WERI-Rb-1 (cell line): ENCODE measurements around the gene WIPF3.

Experiments
- DNase-seq: peaks from one replicate; pipeline ENCODE4 v3.0.0-alpha.2; 2020
- H3K27ac ChIP-seq: fragments of 250-450 bp; sonication (Bioruptor Pico); 2 replicates; pipeline ENCODE4 v1.5.1; 2020; ENCODE audit warnings: mild to moderate bottlenecking, moderate library complexity
- H3K27me3 ChIP-seq: fragments of 250-450 bp; sonication (Bioruptor Pico); 2 replicates; pipeline ENCODE4 v1.5.1; 2021; ENCODE audit warnings: mild to moderate bottlenecking, low read depth, moderate library complexity; ENCODE audit not compliant: insufficient read depth, severe bottlenecking
- H3K36me3 ChIP-seq: fragments of 250-450 bp; sonication (Bioruptor Pico); 2 replicates; pipeline ENCODE4 v1.5.1; 2020; ENCODE audit warnings: mild to moderate bottlenecking, moderate library complexity
- H3K4me3 ChIP-seq: 2 replicates; pipeline ENCODE4 v1.5.1; 2011; ENCODE audit warnings: low read depth, mild to moderate bottlenecking, control low read depth, low read length
- H3K9me3 ChIP-seq: fragments of 250-450 bp; sonication (Bioruptor Pico); 2 replicates; pipeline ENCODE4 v1.5.1; 2021; ENCODE audit warnings: mild to moderate bottlenecking, moderate library complexity; ENCODE audit not compliant: severe bottlenecking
- TF ChIP-seq, protein P1 (sequence below): IDR thresholded peaks from 2 replicates; pipeline ENCODE4 v1.5.1; 2011; ENCODE audit warnings: low read depth, mild to moderate bottlenecking, control low read depth, inconsistent platforms, low read length

The WIPF3 gene

GRCh38 chr7:29951206-29951605 is 144.9 kb downstream of the WIPF3 start:
- Histone ChIP-seq H3K4me3 (no peak overlapping the region), H3K9me3 (no peaks in the 10 kb centered on the region), H3K27ac (no peak overlapping the region), H3K27me3 (no peaks in the 10 kb centered on the region), H3K36me3 (peaks cover 41% of the 10 kb centered on the region)
- no peak for DNase-seq
- TF ChIP-seq, protein P1, sequence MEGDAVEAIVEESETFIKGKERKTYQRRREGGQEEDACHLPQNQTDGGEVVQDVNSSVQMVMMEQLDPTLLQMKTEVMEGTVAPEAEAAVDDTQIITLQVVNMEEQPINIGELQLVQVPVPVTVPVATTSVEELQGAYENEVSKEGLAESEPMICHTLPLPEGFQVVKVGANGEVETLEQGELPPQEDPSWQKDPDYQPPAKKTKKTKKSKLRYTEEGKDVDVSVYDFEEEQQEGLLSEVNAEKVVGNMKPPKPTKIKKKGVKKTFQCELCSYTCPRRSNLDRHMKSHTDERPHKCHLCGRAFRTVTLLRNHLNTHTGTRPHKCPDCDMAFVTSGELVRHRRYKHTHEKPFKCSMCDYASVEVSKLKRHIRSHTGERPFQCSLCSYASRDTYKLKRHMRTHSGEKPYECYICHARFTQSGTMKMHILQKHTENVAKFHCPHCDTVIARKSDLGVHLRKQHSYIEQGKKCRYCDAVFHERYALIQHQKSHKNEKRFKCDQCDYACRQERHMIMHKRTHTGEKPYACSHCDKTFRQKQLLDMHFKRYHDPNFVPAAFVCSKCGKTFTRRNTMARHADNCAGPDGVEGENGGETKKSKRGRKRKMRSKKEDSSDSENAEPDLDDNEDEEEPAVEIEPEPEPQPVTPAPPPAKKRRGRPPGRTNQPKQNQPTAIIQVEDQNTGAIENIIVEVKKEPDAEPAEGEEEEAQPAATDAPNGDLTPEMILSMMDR = no peak

GRCh38 chr7:29953726-29954347 is 147.5 kb downstream of the WIPF3 start:
- no peak for DNase-seq
- peaks cover 33% of the 10 kb centered on the region for H3K36me3 ChIP-seq
- TF ChIP-seq, protein P1 = 0 out of 2 replicates have a peak, but pooled peaks have one; percentile 8
- H3K4me3 ChIP-seq = no peak overlapping the region
- H3K9me3 ChIP-seq = no peaks in the 10 kb centered on the region
- no peaks in the 10 kb centered on the region for H3K27me3 ChIP-seq
- H3K27ac ChIP-seq = no peak overlapping the region

DNA sequence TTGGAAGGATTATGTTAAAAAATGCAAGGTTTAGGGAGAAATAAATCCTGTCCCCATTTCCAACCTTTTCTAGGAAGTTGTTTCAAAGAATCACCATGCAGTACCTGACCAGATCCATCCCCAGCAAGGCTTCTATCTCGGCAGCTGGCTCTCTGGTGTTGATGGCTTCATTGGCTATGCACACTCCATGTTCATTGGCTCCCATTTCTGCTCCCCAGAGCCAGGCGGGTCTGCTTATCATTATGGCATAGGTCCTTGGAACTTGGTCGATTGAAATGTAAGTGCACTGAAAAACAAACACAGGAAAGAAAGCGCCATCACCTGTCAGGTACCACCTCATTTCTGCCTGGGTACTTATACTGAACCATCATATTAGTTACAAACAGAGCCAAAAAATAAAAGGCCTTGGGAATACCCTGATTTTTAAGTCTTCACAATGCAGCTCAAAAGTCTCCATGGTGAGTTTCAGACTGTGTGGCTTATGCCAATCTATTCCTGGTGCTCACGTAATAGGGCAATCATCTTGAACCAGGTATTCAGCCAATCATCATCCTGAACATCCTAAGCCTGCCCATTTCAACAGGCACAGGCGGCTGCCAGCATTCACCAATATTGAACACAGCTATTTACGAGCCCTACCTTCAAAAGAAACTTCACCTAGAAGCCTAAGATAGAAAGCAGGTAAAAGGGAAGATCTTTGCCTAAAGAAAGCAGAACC is 148.9 kb downstream of the WIPF3 start:
- H3K36me3 ChIP-seq = peaks cover 33% of the 10 kb centered on the region
- no peak overlapping the region for H3K4me3 ChIP-seq
- TF ChIP-seq, protein P1 = no peak
- no peak overlapping the region for H3K27ac ChIP-seq
- H3K9me3 ChIP-seq = no peaks in the 10 kb centered on the region
- no peaks in the 10 kb centered on the region for H3K27me3 ChIP-seq
- DNase-seq = no peak

DNA sequence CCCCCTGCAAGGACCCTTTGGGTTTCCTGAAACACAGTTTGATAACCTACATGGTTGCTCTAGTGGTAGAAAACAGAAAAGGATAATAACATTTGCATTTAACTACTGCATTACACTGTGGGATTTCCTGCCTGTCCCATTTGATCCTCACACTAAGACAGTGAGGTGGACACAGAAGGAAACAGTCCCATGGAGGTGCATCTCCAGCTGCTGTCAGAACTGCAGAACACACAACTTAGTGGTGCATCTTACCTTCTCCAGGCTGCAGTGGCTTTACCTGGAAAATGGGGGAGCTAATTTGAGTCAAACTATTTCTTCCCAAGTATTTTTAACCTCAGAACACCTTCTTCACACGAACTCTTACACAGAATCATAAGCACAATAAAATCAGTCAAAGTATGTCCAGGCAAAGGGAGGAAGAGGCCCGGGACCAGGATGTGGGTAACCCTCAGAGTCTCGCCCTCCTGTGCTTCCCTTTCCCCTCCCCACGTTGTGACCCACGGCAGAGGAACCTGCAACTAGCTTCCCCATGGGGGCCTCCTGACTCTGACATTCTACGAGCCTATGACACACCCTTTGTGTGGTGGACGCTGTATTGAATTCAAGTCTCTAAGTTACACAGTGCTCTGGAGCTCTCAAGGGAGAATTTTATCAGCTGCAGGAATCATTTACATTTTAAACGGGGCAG is 149.6 kb downstream of the WIPF3 start:
- H3K36me3 ChIP-seq = peaks cover 27% of the 10 kb centered on the region
- no peaks in the 10 kb centered on the region for H3K9me3 ChIP-seq
- H3K27me3 ChIP-seq = no peaks in the 10 kb centered on the region
- no peak overlapping the region for H3K4me3 ChIP-seq
- no peak overlapping the region for H3K27ac ChIP-seq
- no peak for DNase-seq
- TF ChIP-seq, protein P1 = no peak

DNA sequence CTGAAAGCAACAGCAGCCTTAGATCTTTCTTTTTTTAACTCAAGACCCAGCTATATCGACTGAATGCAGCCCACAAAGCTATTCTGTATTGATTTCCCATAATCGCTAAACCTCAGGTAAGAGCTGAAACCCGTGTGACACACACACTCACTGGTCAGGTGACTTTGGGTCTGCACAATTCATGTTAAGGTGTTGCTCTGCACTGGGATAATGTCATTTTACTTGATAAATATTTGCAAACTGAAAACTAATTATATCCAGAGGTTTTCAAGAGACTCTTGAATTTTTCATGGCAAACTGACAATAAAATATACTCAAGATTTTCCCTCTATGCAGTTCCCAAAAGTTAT is 150.2 kb downstream of the WIPF3 start:
- Histone ChIP-seq H3K27me3 (no peaks in the 10 kb centered on the region), H3K9me3 (no peaks in the 10 kb centered on the region), H3K36me3 (peaks cover 22% of the 10 kb centered on the region), H3K27ac (no peak overlapping the region), H3K4me3 (no peak overlapping the region)
- DNase-seq = no peak
- TF ChIP-seq, protein P1 = no peak
